HG03066 (cell line): Measurements from ENCODE around the gene MAD2L1.

Experiments
- ATAC-seq: cut with Tn5 transposase; IDR thresholded peaks from one replicate; pipeline ENCODE4 v1.9.1; 2021; ENCODE audit warnings: low read depth; ENCODE audit not compliant: unreplicated experiment

The MAD2L1 gene

DNA sequence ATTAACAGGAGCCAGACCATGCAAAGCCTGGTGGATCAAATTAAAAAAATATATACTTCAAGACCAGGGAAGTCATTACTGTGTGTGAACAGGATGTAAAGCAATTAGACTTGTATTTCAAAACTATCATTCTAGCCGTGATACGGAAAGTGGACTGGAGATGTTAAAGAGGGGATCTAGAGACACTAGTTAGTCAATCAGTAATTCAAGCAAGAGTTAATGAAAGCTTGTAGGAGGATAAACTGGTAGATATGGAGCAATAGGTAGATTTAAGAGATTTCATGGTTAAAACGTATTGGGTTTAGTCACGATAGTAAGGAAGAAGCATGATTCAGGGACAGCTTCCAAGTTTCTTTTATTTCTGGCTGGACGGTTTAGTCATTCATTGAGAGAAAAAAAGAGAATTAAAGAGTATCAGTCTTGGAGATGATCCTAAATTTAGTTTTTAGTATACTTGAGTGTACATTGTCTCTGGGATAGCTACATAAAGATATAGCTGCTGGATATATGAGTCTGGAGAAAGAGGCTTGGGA is 3.9 kb downstream of the MAD2L1 start:
- no peak for ATAC-seq

DNA sequence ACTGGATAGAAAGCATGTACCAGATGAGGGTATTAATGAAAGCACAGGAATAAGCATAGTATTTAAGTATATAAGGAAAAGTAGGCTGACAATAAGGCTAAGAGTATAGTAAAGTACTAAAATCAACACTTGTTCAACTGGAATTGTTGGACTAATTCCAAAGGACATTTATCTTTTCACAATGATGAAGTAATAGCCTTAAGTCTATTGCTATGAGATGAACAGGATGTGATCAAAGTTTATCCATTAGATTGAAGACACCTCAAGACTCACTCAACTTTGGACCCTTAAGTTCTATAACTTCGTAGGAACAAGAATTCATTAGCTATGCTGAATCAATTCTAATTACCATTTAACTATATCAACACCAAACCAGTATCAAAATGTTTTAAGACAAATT is 7.6 kb downstream of the MAD2L1 start:
- no peak for ATAC-seq

DNA sequence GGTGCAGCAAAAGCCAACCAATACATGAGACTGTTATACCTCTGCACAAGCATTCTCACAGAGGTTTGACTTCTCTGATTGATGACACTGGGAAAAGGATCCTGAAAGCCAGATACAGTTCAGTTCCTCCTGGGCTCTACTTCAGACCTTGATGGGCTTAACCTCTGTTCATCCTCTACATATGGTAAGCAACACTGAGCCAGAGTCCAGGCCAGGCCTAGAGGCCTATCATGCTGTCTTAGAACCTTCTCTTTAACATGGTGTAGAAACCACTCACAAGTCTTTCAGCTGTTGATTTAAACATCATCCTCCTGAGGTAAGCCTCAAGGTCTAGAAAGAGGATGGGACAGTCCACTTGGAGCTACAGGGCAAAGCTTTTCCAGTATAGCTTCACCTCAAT is 9.2 kb downstream of the MAD2L1 start:
- ATAC-seq, result no peak

DNA sequence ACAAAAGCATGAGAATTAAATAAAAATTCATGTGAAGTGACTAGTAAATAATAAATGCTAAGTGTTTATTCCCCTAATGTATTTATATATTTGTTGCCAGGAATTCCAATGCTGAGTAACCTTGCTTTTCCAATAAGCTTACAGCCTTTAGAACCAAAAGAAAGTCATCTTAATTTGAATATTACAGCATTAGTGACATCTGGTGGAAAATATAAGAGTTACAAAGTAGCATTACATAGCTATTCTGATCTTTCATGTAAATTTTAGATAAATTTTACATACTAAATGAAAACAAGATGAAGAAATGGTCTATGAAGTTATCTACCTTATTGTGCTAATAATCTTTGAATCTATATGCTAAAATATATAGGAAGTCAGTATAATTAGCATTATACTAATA is 10.4 kb downstream of the MAD2L1 start:
- no peak for ATAC-seq

DNA sequence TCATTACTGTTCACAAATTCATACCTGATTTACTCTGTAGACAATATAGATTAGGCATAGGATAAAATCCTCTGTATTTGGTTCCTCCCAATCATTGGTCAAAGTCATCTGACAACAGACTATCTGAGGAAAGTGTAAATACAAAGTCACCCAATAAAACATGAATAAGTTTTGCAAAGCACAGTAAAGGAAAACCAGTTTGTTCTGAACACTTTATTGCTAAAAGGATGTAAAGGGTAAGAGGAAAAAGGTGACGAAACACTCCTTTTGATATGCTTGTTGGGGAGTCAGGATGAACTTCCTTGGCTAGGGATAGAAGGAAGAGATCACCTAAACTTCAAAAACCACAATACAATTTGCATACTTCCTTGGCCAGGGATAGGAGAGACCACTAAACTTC is 10.9 kb downstream of the MAD2L1 start:
- no peak for ATAC-seq

DNA sequence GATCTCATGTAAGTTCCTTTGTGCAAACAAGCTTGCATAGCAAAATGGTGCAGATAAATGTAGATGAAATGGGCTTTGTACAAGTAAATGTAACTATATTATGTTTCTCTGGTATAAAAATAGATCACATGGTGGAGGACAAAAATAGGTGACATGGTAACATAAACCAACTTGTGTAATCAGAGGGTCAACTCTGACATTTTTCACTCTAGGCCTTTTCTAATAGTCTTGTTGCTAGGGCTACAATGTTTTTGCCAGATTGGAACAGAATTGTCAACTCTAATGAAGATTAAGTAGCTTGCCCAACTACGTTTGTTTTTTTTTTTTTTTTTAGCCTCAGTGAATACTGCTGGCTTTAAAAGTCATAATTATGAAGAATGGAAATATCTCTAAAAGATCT is 11.5 kb downstream of the MAD2L1 start:
- no peak for ATAC-seq

DNA sequence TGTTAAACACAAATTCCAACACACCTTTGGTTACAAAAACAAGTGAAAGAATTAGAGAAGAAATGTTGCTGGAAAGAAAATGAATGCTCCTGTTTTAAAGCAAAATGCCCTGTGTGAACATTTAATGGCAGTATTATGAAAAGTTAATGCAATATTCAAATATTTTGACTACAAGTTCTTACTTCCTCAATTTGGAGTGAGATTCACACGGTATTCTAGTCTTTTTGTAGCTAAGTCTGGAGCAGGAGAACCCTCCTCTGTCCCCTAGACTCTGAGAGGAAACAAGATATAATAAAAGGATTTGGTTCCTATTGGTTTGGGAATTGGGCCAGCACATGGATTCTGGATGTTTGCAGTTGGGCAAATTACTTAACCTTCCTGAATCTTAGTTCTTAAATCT is 12.7 kb downstream of the MAD2L1 start:
- ATAC-seq, result peak; percentile 68

DNA sequence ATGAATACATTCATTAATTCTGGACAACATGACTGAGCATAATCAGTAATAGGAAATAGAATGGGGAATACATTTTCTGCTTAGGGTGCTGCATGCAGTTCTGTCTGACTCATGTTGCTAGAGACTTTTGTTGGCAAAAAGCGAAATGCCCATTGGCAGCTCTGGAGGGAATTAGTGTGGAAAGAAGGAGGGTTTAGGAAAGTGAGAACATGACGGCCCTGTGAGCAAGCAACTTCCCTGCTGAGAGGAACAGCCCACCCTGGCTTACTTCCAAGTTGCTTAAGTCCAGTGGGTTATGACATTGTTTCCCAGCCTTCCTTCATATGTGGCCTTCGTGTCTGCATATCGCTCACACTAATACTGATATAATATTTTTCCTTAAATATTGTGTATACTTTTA is 13.8 kb downstream of the MAD2L1 start:
- no peak for ATAC-seq

DNA sequence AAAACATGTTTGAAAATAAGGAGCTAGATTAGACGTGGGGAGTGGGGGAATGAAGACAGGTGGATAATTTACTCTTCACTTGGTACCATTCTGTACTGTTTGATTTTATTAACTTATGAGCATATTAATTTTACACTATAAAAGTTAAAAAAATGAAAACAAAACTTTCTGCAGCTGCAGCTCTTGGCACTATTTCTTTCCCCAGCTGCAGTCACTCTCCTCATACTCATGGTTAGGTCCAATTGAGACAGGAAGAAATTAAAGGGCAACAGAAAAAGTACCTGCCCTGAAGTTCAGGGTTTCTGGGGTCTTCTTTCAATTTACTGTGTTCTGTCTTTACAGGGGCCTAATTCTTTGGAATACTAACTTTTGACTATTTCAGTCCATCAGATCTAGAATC is 15.4 kb downstream of the MAD2L1 start:
- no peak for ATAC-seq

DNA sequence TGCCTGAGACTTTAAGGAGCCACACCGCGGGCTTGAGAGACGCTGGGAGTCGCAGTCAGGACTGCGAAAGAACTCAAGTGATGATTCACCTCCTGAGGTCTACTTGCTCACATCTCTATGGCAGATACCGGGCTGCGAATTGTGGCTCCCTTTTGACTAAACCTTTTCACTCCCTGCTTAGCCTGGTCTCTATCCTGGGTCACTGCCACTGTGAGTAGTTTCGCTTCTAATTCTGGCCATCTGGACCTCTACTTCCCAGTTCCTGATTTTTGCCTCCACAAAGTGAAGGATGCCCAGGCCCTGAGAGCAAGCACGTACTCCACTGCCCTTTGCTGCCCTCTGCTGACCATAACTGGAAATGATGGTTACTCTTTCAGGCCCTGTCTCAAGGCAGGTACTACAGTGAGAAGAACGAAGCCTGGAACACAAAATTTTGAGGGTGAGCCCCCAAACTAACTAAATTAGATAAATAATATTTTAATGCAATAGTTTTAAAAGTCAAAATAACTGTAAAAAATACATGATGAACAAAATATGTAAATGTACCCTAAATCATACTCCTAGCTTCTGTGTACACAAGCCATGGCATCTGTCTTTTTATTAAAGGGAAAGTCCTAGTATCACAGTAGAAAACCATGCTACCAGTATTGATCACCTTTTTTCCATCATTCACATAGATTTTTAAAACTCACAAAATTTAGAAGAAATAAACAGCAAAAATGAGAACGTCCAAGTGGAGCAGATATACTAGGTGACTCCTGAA is 16.7 kb downstream of the MAD2L1 start:
- ATAC-seq, result peak; percentile 82

DNA sequence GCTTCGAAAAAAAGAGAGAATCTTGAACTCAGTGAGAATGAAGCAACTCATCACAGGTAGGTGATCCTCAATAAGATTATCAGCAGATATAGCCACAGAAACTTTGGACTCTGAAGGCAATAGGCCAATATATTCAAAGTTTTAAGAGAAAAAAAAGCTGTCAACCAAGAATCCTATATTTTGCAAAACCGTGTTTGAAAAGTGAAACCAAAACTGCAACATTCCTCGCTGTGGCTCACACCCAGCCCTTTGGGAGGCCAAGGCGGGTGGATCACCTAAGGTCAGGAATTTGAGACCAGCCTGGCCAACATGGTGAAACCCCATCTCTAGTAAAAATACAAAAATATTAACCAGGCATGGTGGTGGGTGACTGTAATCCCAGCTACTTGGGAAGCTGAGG is 22.8 kb downstream of the MAD2L1 start:
- no peak for ATAC-seq

DNA sequence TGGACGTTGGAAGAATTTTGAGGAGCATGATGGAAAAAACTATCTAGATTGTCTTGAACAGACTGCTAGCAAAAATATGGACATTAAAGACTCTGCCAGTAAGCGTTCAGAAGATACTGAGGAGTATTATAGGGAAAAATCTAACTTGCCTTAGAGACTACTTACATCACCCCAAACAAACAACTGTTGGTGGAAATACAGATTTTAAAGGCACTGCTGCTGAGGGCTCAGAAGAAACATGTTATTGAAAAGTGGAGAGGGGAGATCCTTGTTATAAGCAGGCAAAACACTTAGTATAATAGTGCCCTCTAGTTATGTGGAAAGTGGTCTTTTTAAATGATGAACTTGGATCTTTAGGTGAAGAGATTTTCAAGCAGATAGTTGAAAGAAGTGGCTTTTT is 29.2 kb downstream of the MAD2L1 start:
- ATAC-seq, result no peak

DNA sequence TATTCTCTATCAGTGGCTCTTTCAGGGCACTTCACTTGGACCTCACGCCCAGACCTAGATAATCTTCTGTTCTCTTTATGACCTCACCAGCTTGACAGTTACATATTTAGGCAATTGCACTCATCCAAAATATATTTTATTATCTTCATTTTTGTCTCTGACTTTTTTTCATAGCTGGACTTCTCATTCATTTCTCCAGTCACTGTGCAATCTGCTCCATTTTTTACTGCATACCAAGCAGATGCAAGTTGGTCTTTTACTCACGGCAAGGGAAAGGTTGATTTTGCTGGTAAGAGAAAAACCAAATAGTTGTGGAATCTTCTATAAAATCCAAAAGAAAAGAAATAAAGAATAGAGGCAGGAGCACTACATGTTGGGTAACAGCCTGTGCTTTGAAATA is 31.7 kb downstream of the MAD2L1 start:
- ATAC-seq, result no peak

DNA sequence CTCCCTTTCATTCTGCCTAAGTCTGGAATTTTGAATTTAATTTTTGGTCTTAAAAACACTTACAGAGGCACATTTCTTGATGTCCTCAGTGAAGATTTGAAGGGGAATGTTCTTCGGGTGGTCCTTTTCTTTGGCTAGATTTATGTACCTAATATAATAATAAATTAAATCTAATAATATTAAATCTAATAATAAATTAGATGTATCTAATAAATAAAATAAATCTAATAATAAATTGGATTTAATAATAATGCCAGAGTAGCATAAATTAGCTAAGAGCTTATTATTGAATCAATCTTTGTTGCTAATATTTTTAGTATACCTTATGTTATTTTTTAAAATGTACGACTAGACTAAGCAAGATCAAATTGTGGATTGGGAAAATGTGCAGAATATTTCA is 39.8 kb downstream of the MAD2L1 start:
- ATAC-seq, result no peak

DNA sequence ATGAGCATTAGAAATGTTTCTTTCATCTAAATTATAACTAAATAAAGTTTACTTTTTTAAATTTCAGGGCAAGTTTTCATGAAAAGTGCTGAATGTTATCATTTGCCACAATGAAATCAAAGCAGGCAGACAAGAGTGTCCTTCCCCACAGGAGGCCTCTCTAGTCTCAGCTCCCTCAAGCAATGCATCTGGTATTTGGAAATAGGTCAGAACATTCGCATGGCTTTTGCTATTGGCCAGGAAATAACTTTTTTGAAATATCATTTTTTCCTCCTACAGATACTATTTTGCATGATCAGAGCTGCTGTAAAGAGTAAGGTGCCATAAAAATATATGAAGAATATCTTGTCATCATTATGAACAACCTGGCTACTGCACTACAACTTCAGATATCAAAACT is 41.1 kb downstream of the MAD2L1 start:
- ATAC-seq, result no peak

DNA sequence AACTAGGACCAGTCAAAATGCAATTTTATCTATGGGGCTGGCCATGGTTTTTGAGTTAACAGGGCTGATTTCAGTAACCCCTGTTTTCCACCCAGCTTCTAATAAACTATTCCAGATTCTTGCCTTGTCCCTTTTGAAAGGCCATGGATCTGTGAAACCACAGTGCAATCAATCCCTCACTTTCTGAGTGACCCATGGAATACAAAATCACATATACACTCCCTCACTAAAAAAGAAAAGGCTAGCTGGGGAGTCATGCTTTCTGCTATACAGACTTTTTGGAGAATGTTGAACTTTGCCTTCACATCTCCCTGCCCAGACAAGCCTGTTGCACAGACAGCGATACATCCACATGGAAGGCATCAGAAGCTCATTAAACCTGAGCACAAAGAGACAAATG is 47.9 kb downstream of the MAD2L1 start:
- no peak for ATAC-seq

DNA sequence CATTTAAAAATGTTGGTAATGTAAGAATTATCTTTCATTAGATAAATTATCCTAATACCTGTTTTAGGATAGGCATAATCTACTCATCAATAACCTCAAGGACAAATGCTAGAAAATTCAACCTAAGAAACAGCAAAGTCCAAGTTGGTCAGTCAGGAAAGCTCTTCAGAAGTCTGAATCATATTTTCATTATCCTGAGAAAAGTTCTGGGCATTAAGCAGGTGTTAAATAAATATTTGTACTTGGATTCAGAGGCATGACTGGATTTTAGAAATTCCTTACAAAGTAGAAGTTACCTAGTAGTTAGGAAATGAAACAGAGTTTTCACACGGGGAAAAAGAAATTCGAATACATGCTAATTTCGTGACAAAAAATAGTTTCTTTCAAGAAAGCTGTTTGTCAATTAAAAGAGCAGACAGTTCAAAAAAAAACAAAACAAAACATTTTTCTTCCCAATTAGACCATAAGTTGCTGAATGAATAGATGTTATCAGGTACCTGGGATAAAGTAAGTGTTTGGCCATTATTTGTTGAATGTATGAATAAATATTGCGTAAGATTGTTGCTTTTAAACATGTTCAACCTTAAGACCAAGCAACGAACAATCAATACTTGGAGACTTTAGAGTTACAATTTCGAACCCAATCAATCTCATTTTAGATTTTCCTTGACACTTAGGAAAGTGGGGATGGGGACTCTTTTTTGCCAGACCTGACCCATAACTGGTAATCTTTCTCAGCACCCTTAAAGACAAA is 48.5 kb downstream of the MAD2L1 start:
- no peak for ATAC-seq

DNA sequence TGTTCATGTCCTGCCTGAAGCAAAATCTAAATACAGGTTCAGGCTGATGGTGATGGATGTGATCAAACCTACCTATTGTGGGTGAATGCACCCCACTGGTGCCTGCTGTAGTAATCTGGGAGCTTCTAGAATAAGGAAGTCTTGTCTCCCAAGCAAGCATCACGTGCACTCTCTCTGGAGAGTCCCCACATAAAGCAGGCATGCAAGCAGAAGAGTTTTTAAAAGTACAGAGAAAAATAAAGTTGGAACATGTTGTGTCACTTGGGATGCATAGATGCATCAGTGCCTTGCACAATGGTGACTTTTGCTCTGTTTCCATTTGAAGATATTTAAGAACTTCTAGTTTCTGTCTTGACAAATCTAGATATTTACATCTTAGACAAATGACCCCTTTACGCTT is 54.9 kb downstream of the MAD2L1 start:
- no peak for ATAC-seq

DNA sequence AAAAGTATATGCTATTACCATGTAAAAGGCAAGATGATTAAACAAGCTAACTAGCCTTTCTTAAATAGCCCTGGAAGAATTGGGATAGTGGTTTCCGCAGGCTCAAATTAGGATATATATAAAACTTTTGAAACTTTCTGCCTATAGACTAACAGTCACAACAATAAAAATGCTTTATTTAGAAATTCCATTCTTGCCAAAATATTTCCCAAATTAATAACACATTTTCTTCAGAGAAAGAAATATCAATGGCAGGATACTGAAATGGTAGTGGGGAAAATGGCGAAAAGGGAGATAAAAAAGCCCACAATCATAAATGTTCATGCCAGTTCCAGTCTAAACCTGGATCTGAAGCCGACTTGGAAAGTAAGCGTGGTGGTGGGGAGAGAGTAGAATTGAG is 56.0 kb downstream of the MAD2L1 start:
- ATAC-seq, result no peak

DNA sequence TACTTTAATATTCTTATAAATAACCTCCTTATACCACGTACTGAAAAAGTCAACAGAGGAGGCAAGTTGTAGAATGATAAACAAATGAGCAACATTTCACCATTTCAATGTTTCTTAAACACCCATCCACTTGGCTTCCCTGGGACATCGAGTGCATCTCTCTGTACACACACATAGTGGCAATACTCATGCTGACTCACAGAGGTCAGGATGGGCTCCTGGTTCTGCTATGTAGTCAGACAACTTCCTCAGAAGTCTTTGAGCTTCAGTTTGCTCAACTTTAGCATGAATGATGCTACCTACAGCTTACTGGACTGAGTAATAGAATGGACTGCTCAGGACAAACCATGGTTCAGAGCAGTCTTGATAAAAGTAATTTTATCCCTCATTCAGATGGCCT is 56.9 kb downstream of the MAD2L1 start:
- ATAC-seq, result no peak

DNA sequence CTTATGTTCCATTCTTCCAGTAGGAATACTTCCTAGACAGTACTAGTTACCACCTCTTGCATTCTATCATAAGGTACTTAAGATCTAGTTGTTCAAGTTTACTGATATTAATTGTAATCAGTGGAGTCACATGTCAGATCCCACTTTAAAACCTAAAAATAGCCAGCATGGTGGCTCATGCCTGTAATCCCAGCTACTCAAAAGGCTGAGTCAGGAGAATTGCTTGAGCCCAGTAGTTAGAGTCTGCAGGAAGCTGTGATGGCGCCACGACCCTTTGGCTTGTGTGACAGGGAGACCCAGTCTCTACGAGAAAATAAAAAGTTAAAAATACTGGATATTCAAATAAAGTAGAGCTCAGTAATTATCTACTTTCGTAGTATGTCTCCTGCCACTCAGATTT is 57.7 kb downstream of the MAD2L1 start:
- ATAC-seq, result no peak

DNA sequence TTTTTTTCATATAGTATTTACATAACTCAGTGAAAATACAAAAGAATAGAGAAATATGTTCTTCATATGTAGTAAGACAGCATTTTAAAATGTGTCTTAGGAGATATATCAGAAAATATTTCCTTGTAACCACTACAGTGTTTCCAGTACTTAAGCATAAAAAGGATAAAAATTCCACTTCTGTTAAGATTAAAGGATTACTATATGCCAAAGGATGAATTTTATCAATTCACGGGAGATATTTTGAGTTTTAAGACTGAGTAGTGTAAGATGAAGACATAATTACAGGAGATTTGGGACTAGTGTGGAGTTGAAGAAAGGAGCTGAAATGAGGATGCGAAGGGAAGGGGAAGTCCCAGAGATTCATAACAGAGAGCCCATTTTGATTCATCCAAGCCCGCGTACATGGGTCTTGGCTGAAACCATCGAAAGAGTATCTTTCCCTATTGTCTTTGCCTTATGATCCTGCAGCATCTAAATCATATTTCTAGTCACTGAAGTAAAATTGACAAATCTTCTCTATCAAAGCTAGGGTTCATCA is 58.7 kb downstream of the MAD2L1 start:
- no peak for ATAC-seq
